GM06990 (cell line): ENCODE results near the gene ITGB2.

Experiments used
- DNase-seq: peaks from one replicate; pipeline ENCODE4 v3.0.0-alpha.2; 2011; ENCODE audit not compliant: insufficient read length; ENCODE audit errors: extremely low read depth
- H3K27me3 ChIP-seq: replicated peaks from 2 replicates; pipeline ENCODE4 v1.6.0; 2011; ENCODE audit warnings: low read length; ENCODE audit not compliant: control insufficient read depth, insufficient read depth
- H3K36me3 ChIP-seq: 2 replicates; pipeline ENCODE4 v1.5.1; 2011; ENCODE audit warnings: low read length; ENCODE audit not compliant: control insufficient read depth, insufficient read depth
- H3K4me3 ChIP-seq: replicated peaks from 2 replicates; pipeline ENCODE4 v1.5.1; 2011; ENCODE audit warnings: low read depth, mild to moderate bottlenecking, control low read depth, low read length
- CTCF ChIP-seq: IDR thresholded peaks from 2 replicates; pipeline ENCODE4 v1.5.1; 2011; ENCODE audit warnings: low read length, control low read depth, mild to moderate bottlenecking, inconsistent platforms; ENCODE audit not compliant: insufficient read depth, poor library complexity, severe bottlenecking

The ITGB2 gene

GRCh38 chr21:44927259-44927586, 6.5 kb upstream of the ITGB2 start:
- no peaks in the 10 kb centered on the region for H3K36me3 ChIP-seq
- no peak for TF ChIP-seq CTCF
- no peak for DNase-seq
- peak overlapping the region; percentile 77 for H3K4me3 ChIP-seq
- H3K27me3 ChIP-seq = no peaks in the 10 kb centered on the region

- Histone ChIP-seq H3K4me3 (no peak overlapping the region), H3K36me3 (no peaks in the 10 kb centered on the region), H3K27me3 (no peaks in the 10 kb centered on the region)
- no peak for DNase-seq
- TF ChIP-seq CTCF = no peak
Measured at GRCh38 chr21:44926331-44927101, 5.8 kb upstream of the ITGB2 start.

GRCh38 chr21:44925378-44925755, 4.7 kb upstream of the ITGB2 start:
- Histone ChIP-seq H3K27me3 (no peaks in the 10 kb centered on the region), H3K4me3 (no peak overlapping the region), H3K36me3 (no peaks in the 10 kb centered on the region)
- DNase-seq = no peak
- TF ChIP-seq CTCF = no peak

- no peak for DNase-seq
- Histone ChIP-seq H3K27me3 (no peaks in the 10 kb centered on the region), H3K4me3 (no peak overlapping the region), H3K36me3 (no peaks in the 10 kb centered on the region)
- TF ChIP-seq CTCF = no peak
Measured at GRCh38 chr21:44924606-44925377, 4.1 kb upstream of the ITGB2 start.

- Histone ChIP-seq H3K36me3 (no peaks in the 10 kb centered on the region), H3K4me3 (no peak overlapping the region), H3K27me3 (no peaks in the 10 kb centered on the region)
- DNase-seq = no peak
- no peak for TF ChIP-seq CTCF
Measured at GRCh38 chr21:44923480-44924084, 2.9 kb upstream of the ITGB2 start.
